Measurements from ENCODE around the gene FAM163B.
A peak's percentile ranks its signal among the peaks of the same experiment; 100 is the strongest.

FAM163B gene

GRCh38 chr9:133532937-133533668 lies 76.1 kb downstream of the FAM163B start (continued):
- TF ChIP-seq ZSCAN4 (tag by site-specific recombination; IDR thresholded peaks at IDR 0.05) (peak; percentile 99), ZEB2 (tag by site-specific recombination; IDR thresholded peaks at IDR 0.05) (no peak), ZNF121 (tag by site-specific recombination; IDR thresholded peaks at IDR 0.05) (no peak), ZNF785 (tag by site-specific recombination; IDR thresholded peaks at IDR 0.05) (peak; percentile 94; the same call in 1 of the 2 replicates)

GRCh38 chr9:133531293-133531692 lies 77.9 kb downstream of the FAM163B start:
- ChIA-PET CTCF (interaction anchor here (0.6 to 3.3 kb wide), 2 partner anchors 43 to 195 kb away, joined by 3 to 36 read pairs; no protein-coding TSS in a partner anchor), POLR2A (no interaction called here)

More at GRCh38 chr9:133531293-133531692, 77.9 kb downstream of the FAM163B start:
- Histone ChIP-seq H3K4me3 (ENCODE audit: low read depth, low read length) (no peak overlapping the region), H3K36me3 (ENCODE audit: control insufficient read depth in 2 of 2, insufficient read depth in 1 of 2, low read length in 2 of 2) (no peaks in the 10 kb centered on the region), H3K27ac (ENCODE audit: extremely low read depth, low read depth, low read length) (no peak overlapping the region), H3K9me3 (ENCODE audit: control insufficient read depth, insufficient read depth, low read depth, low read length) (no peaks in the 10 kb centered on the region), H3K4me1 (ENCODE audit: control insufficient read depth, insufficient read depth, low read length) (no peaks in the 10 kb centered on the region)
- no peak for TF ChIP-seq ZNF248 (tag by site-specific recombination; IDR thresholded peaks at IDR 0.05)
- TF ChIP-seq ZNF394 (tag by site-specific recombination; IDR thresholded peaks at IDR 0.05; ENCODE audit: borderline replicate concordance) = no peak
- no peak for TF ChIP-seq ZNF701 (tag by site-specific recombination; IDR thresholded peaks at IDR 0.05)
- no peak for TF ChIP-seq ZNF16 (tag by site-specific recombination; IDR thresholded peaks at IDR 0.05; ENCODE audit: low read depth)
- no peak for TF ChIP-seq ZNF529 (tag by site-specific recombination; IDR thresholded peaks at IDR 0.05; ENCODE audit: insufficient replicate concordance)
- no peak for TF ChIP-seq ZNF148 (tag by site-specific recombination; IDR thresholded peaks at IDR 0.05; ENCODE audit: borderline replicate concordance)
- TF ChIP-seq ZNF449 (tag by site-specific recombination; IDR thresholded peaks at IDR 0.05) = no peak
- no peak for TF ChIP-seq HOXC10 (CRISPR knock-in tag; IDR thresholded peaks at IDR 0.05)
- TF ChIP-seq ZNF121 (tag by site-specific recombination; IDR thresholded peaks at IDR 0.05) = no peak
- TF ChIP-seq ZEB2 (tag by site-specific recombination; IDR thresholded peaks at IDR 0.05) = no peak
- TF ChIP-seq ZNF623 (tag by site-specific recombination; IDR thresholded peaks at IDR 0.05) = no peak
- TF ChIP-seq ZNF311 (tag by site-specific recombination; IDR thresholded peaks at IDR 0.05; ENCODE audit: borderline replicate concordance) = no peak
- TF ChIP-seq ZBTB10 (tag by site-specific recombination; IDR thresholded peaks at IDR 0.05) = no peak
- no peak for TF ChIP-seq PRDM10 (tag by site-specific recombination; IDR thresholded peaks at IDR 0.05)
- TF ChIP-seq KLF7 (tag by site-specific recombination; IDR thresholded peaks at IDR 0.05; ENCODE audit: borderline replicate concordance) = no peak
